K562 (cell line): Measurements from ENCODE around the gene PHF1. TPM values are rescaled to one million over a fixed set of nuclear protein-coding genes. Genes with fewer than 3 reads are reported as not detected.

Experiments used
- EHMT2 ChIP-seq: fragments of 450-650 bp; IDR thresholded peaks from 2 replicates; pipeline ENCODE4 v1.6.1; 2018; ENCODE audit warnings: antibody characterized with exemption
- FOXP1 ChIP-seq: sonication (generic); formaldehyde crosslinking; IDR thresholded peaks from 2 replicates; pipeline ENCODE4 v1.8.0; 2022; ENCODE audit warnings: mild to moderate bottlenecking, missing genetic modification reagents
- FUS ChIP-seq: fragments of 200-400 bp; formaldehyde crosslinking; optimal IDR thresholded peaks from 2 replicates; pipeline ENCODE3; 2017; ENCODE audit warnings: low read depth, low read length
- HMG20B ChIP-seq: fragments of 250-450 bp; sonication (Bioruptor Pico); IDR thresholded peaks from 2 replicates; pipeline ENCODE4 v1.5.0; 2021; ENCODE audit warnings: mild to moderate bottlenecking
- POLR2H ChIP-seq: IDR thresholded peaks from 2 replicates; pipeline ENCODE4 v1.6.1; 2016; ENCODE audit warnings: missing genetic modification characterization, low read depth, mild to moderate bottlenecking, control low read depth, missing compliant biosample characterization, moderate library complexity
- RBM34 ChIP-seq: fragments of 200-400 bp; formaldehyde crosslinking; IDR thresholded peaks from 2 replicates; pipeline ENCODE4 v1.6.1; 2018; ENCODE audit warnings: low read length, borderline replicate concordance; ENCODE audit not compliant: insufficient read depth
- SP2 ChIP-seq: IDR thresholded peaks from 2 replicates; pipeline ENCODE4 v1.6.1; 2011; ENCODE audit warnings: mild to moderate bottlenecking, low read depth, low read length, moderate library complexity; ENCODE audit not compliant: poor library complexity, severe bottlenecking; ENCODE audit errors: extremely low read depth
- STAT5A ChIP-seq: IDR thresholded peaks from 2 replicates; pipeline ENCODE4 v1.6.1; 2012; ENCODE audit warnings: low read length, inconsistent platforms, borderline replicate concordance
- ZNF695 ChIP-seq: fragments of 450-650 bp; formaldehyde crosslinking; IDR thresholded peaks from 2 replicates; pipeline ENCODE4 v1.4.0; 2020; ENCODE audit warnings: mild to moderate bottlenecking, moderate library complexity
- ZNF699 ChIP-seq: fragments of 250-450 bp; sonication (Bioruptor Pico); IDR thresholded peaks from 2 replicates; pipeline ENCODE4 v1.8.0; 2021; ENCODE audit warnings: mild to moderate bottlenecking, moderate library complexity; ENCODE audit not compliant: insufficient replicate concordance
- polyA plus RNA-seq, 8 experiments: library from polyadenylated mRNA; depleted of rRNA in 4 of 8; stranded (reverse) in 5 of 8; unstranded in 3 of 8; fragments of >200 nt; fragmentation: Nextera tagmentation in 2 of 8; fragmentation: Illumina TruSeq in 1 of 8; extraction: Ambion mirVana in 2 of 8; extraction: Trizol in 1 of 8; gene quantifications; 2 replicates each; pipeline versions ENCODE4 v1.2.1 to v1.2.3, GENCODE V29; 2011 to 2014; ENCODE audit warnings: inconsistent platforms in 1 of 8, missing spikeins in 1 of 8
- total RNA-seq, 7 experiments: library from RNA; depleted of rRNA in 6 of 7; stranded (reverse); fragments of >200 nt in 6 of 7; fragmentation: Illumina TruSeq in 2 of 7; extraction: Trizol in 2 of 7; gene quantifications; 2 replicates each; pipeline versions ENCODE4 v1.2.1 to v1.2.3, GENCODE V29; 2011 to 2021; ENCODE audit warnings: low replicate concordance in 1 of 7
- TF ChIP-seq, protein P1 (sequence below): sonication (generic); formaldehyde crosslinking; IDR thresholded peaks from 2 replicates; pipeline ENCODE4 v1.8.0; 2023; ENCODE audit warnings: mild to moderate bottlenecking, missing genetic modification reagents
- TF ChIP-seq, protein P2 (sequence below): fragments of 450-650 bp; IDR thresholded peaks from 2 replicates; pipeline ENCODE4 v1.7.1; 2018; ENCODE audit warnings: mild to moderate bottlenecking, low read depth; ENCODE audit not compliant: partially characterized antibody
- TF ChIP-seq, protein P3 (sequence below): IDR thresholded peaks from 2 replicates; pipeline ENCODE4 v1.6.1; 2011; ENCODE audit warnings: borderline replicate concordance, low read depth, mild to moderate bottlenecking, moderate library complexity, low read length; ENCODE audit not compliant: insufficient read depth, poor library complexity, severe bottlenecking

The PHF1 gene
- total and polyA plus RNA-seq, 9 of the 15 experiments (the other 6 are each of a cell fraction or from before 2014, with no cell fraction given): 3.7 to 64.2 (median 33.7) TPM

DNA sequence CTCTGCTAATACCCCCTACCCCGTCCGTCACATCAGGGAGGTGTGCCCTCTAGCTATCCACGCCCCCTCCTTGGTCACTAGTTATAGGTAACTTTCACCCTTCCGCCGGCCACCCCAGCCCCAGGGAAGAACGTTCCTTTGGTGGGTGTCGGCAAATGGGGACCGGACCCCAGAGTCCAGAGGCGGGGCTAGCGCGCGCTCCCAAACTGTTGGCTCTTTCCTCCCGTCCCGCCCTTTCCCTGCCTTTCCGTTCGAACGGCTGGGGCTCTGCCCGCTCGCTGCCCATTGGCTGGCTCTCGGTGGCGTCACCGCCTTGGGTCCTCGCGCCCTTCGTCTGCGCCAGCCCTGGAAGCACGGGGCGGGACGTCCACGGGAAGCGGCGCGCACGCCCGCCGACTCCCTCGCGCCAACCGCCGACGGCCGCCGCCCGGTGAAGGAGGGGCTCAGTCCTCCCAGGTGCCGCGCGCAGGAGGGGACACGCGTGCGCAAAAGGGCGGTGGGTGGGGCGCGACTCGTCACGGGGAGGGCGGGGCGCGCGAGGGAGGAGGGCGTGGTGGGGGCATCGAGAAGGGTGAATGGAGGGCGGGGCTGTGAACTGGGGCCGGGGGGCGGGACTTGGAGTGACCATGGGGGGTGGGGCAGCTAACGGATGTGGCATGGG is 634 bp upstream of the PHF1 start (continued):
- TF ChIP-seq, protein P1, sequence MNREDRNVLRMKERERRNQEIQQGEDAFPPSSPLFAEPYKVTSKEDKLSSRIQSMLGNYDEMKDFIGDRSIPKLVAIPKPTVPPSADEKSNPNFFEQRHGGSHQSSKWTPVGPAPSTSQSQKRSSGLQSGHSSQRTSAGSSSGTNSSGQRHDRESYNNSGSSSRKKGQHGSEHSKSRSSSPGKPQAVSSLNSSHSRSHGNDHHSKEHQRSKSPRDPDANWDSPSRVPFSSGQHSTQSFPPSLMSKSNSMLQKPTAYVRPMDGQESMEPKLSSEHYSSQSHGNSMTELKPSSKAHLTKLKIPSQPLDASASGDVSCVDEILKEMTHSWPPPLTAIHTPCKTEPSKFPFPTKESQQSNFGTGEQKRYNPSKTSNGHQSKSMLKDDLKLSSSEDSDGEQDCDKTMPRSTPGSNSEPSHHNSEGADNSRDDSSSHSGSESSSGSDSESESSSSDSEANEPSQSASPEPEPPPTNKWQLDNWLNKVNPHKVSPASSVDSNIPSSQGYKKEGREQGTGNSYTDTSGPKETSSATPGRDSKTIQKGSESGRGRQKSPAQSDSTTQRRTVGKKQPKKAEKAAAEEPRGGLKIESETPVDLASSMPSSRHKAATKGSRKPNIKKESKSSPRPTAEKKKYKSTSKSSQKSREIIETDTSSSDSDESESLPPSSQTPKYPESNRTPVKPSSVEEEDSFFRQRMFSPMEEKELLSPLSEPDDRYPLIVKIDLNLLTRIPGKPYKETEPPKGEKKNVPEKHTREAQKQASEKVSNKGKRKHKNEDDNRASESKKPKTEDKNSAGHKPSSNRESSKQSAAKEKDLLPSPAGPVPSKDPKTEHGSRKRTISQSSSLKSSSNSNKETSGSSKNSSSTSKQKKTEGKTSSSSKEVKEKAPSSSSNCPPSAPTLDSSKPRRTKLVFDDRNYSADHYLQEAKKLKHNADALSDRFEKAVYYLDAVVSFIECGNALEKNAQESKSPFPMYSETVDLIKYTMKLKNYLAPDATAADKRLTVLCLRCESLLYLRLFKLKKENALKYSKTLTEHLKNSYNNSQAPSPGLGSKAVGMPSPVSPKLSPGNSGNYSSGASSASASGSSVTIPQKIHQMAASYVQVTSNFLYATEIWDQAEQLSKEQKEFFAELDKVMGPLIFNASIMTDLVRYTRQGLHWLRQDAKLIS (CRISPR knock-in tag): peak; percentile 68; the same call in 1 of the 2 replicates
- no peak for TF ChIP-seq EHMT2
- TF ChIP-seq POLR2H (tag): peak; percentile 87
- no peak for TF ChIP-seq FOXP1 (CRISPR knock-in tag)
- TF ChIP-seq STAT5A: no peak
- peak; percentile 10 for TF ChIP-seq SP2
- no peak for TF ChIP-seq HMG20B (CRISPR knock-in tag)
- TF ChIP-seq FUS: peak; percentile 72
- TF ChIP-seq ZNF699 (CRISPR knock-in tag): no peak
- peak; percentile 82; the same call in 1 of the 2 replicates for TF ChIP-seq ZNF695 (CRISPR knock-in tag)
- TF ChIP-seq RBM34: 0 out of 2 replicates have a peak, but pooled peaks have one; percentile 53
- TF ChIP-seq, protein P2, sequence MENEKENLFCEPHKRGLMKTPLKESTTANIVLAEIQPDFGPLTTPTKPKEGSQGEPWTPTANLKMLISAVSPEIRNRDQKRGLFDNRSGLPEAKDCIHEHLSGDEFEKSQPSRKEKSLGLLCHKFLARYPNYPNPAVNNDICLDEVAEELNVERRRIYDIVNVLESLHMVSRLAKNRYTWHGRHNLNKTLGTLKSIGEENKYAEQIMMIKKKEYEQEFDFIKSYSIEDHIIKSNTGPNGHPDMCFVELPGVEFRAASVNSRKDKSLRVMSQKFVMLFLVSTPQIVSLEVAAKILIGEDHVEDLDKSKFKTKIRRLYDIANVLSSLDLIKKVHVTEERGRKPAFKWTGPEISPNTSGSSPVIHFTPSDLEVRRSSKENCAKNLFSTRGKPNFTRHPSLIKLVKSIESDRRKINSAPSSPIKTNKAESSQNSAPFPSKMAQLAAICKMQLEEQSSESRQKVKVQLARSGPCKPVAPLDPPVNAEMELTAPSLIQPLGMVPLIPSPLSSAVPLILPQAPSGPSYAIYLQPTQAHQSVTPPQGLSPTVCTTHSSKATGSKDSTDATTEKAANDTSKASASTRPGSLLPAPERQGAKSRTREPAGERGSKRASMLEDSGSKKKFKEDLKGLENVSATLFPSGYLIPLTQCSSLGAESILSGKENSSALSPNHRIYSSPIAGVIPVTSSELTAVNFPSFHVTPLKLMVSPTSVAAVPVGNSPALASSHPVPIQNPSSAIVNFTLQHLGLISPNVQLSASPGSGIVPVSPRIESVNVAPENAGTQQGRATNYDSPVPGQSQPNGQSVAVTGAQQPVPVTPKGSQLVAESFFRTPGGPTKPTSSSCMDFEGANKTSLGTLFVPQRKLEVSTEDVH: peak; percentile 85
- TF ChIP-seq, protein P3, sequence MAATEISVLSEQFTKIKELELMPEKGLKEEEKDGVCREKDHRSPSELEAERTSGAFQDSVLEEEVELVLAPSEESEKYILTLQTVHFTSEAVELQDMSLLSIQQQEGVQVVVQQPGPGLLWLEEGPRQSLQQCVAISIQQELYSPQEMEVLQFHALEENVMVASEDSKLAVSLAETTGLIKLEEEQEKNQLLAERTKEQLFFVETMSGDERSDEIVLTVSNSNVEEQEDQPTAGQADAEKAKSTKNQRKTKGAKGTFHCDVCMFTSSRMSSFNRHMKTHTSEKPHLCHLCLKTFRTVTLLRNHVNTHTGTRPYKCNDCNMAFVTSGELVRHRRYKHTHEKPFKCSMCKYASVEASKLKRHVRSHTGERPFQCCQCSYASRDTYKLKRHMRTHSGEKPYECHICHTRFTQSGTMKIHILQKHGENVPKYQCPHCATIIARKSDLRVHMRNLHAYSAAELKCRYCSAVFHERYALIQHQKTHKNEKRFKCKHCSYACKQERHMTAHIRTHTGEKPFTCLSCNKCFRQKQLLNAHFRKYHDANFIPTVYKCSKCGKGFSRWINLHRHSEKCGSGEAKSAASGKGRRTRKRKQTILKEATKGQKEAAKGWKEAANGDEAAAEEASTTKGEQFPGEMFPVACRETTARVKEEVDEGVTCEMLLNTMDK: no peak
